ENCODE measurements around the gene NTMT1.

The NTMT1 gene

GRCh38 chr9:129673602-129674001 is 47.6 kb downstream of the NTMT1 start:
- no peak for TF ChIP-seq CTCF (IDR thresholded peaks at IDR 0.05; ENCODE audit: low read depth, low read length)
- no peak for TF ChIP-seq POLR2A (IDR thresholded peaks at IDR 0.05; ENCODE audit: extremely low read depth, insufficient read length)
- TF ChIP-seq MYC (IDR thresholded peaks at IDR 0.05; ENCODE audit: low read depth, low read length), result no peak
- TF ChIP-seq, protein P1, sequence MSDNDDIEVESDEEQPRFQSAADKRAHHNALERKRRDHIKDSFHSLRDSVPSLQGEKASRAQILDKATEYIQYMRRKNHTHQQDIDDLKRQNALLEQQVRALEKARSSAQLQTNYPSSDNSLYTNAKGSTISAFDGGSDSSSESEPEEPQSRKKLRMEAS (IDR thresholded peaks at IDR 0.05; ENCODE audit: low read depth, low read length), result no peak
- no peak for DNase-seq (ENCODE audit: low read depth)
- H3K4me3 ChIP-seq (ENCODE audit: low read depth, low read length), result no peak overlapping the region

GRCh38 chr9:129674229-129674628 is 48.3 kb downstream of the NTMT1 start:
- TF ChIP-seq POLR2A (IDR thresholded peaks at IDR 0.05; ENCODE audit: extremely low read depth, insufficient read length), result no peak
- TF ChIP-seq, protein P1 (IDR thresholded peaks at IDR 0.05; ENCODE audit: low read depth, low read length), result no peak
- TF ChIP-seq MYC (IDR thresholded peaks at IDR 0.05; ENCODE audit: low read depth, low read length), result no peak
- TF ChIP-seq CTCF (IDR thresholded peaks at IDR 0.05; ENCODE audit: low read depth, low read length), result no peak
- no peak overlapping the region for H3K4me3 ChIP-seq (ENCODE audit: low read depth, low read length)
- DNase-seq (ENCODE audit: low read depth), result no peak

DNA sequence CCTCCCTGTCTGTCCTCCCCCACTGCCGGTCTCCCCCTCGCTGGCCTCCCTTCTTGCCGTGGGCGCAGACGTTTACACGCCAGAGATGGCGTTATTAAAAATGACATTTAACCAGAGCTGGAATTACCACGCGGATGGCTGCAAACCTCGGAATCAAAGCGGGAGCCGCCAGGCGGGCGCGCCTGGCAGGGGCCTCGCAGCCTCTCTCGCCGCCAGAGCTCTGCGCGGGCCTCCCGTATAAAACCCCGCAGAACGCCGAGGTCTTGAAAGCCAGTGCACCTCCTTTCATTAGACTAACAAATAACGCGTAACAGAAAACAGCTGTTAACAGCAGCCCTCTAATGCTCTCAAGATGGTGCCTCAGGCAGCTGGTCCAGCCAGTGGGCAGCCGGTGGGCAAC is 49.7 kb downstream of the NTMT1 start:
- TF ChIP-seq MYC (IDR thresholded peaks at IDR 0.05; ENCODE audit: low read depth, low read length), result no peak
- TF ChIP-seq POLR2A (IDR thresholded peaks at IDR 0.05; ENCODE audit: extremely low read depth, insufficient read length), result no peak
- TF ChIP-seq, protein P1 (IDR thresholded peaks at IDR 0.05; ENCODE audit: low read depth, low read length), result no peak
- no peak for TF ChIP-seq CTCF (IDR thresholded peaks at IDR 0.05; ENCODE audit: low read depth, low read length)
- no peak overlapping the region for H3K4me3 ChIP-seq (ENCODE audit: low read depth, low read length)
- DNase-seq (ENCODE audit: low read depth), result no peak

GRCh38 chr9:129676287-129676686 is 50.3 kb downstream of the NTMT1 start:
- no peak for DNase-seq (ENCODE audit: low read depth)
- TF ChIP-seq CTCF (IDR thresholded peaks at IDR 0.05; ENCODE audit: low read depth, low read length), result no peak
- H3K4me3 ChIP-seq (ENCODE audit: low read depth, low read length), result no peak overlapping the region

DNA sequence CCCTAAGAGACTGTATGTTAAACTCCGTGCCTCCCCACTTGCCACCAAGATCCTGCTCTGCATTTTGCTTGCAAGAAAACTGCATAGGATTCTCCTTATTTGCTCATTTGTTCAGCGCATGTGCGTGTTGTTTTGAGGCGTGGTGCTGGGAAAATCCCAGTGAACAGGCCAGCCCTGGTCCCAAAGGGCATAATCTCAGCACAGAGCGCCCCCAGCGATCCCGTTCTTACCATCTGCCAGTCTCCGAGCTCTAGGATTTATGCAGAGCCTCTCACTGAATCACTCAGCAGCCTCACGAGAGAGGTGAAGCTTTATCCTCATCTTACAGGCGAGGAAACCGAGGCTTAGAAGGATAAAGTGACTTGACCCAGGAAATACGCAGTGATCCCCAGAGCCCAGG is 51.0 kb downstream of the NTMT1 start:
- TF ChIP-seq, protein P1 (IDR thresholded peaks at IDR 0.05; ENCODE audit: low read depth, low read length), result no peak
- TF ChIP-seq CTCF (IDR thresholded peaks at IDR 0.05; ENCODE audit: low read depth, low read length), result no peak
- TF ChIP-seq MYC (IDR thresholded peaks at IDR 0.05; ENCODE audit: low read depth, low read length), result no peak
- no peak for TF ChIP-seq POLR2A (IDR thresholded peaks at IDR 0.05; ENCODE audit: extremely low read depth, insufficient read length)
- H3K4me3 ChIP-seq (ENCODE audit: low read depth, low read length), result no peak overlapping the region
- DNase-seq (ENCODE audit: low read depth), result no peak

DNA sequence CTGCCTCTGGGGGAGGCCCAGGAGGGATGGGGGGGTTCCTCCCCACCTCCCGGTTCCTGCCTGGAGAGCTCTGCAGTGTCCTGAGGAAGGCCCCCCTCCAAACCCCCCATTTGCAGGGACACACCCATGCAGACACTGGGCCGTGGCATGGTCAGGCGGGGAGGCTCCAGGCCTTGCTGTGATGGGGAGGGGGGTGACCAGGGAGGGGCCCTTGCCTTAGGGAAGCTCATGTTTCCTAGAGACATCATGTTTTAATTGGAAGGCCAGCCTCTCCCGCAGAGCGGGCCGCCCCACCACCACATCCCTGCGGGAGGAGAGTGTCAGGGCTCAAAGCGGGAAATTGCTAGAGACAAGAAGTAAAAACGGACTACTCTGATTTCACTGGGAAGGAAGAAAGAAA is 51.5 kb downstream of the NTMT1 start:
- TF ChIP-seq CTCF (IDR thresholded peaks at IDR 0.05; ENCODE audit: low read depth, low read length) (no peak), MYC (IDR thresholded peaks at IDR 0.05; ENCODE audit: low read depth, low read length) (no peak), POLR2A (IDR thresholded peaks at IDR 0.05; ENCODE audit: extremely low read depth, insufficient read length) (no peak)
- TF ChIP-seq, protein P1 (IDR thresholded peaks at IDR 0.05; ENCODE audit: low read depth, low read length), result no peak
- no peak overlapping the region for H3K4me3 ChIP-seq (ENCODE audit: low read depth, low read length)
- DNase-seq (ENCODE audit: low read depth), result no peak
